Glomerular endothelial cell (primary cell): ENCODE results near the gene TRPC5OS. TPM values are rescaled to one million over a fixed set of nuclear protein-coding genes. Genes with fewer than 3 reads are reported as not detected.
A peak's percentile ranks its signal among the peaks of the same experiment; 100 is the strongest.

Experiments used
- DNase-seq: peaks from one replicate; pipeline ENCODE4 v3.0.0-alpha.2; 2011; ENCODE audit warnings: low read depth, low spot score; ENCODE audit errors: extremely low read depth
- total RNA-seq: library from RNA; depleted of rRNA; stranded (reverse); fragments of >200 nt; gene quantifications from 2 replicates; pipeline ENCODE4 v1.2.3, GENCODE V29; 2015

TRPC5OS gene
- total RNA-seq = not detected in 2 replicates

GRCh38 chrX:111875881-111876280 lies at the start of gene TRPC5OS:
Gene TRPC5OS, plus strand, starts transcription at chrX:111876181. Its CDS starts 25,669 bp downstream, at chrX:111901850.
- DNase-seq = no peak

- DNase-seq = no peak
Measured at GRCh38 chrX:111829345-111829744, 46.6 kb upstream of the TRPC5OS start.

- no peak for DNase-seq
Measured at GRCh38 chrX:111830571-111830970, 45.4 kb upstream of the TRPC5OS start.

GRCh38 chrX:111831343-111831742 lies 44.6 kb upstream of the TRPC5OS start:
- DNase-seq = no peak

GRCh38 chrX:111837197-111837596 lies 38.8 kb upstream of the TRPC5OS start:
- DNase-seq = no peak

GRCh38 chrX:111847491-111848133 lies 28.4 kb upstream of the TRPC5OS start:
- DNase-seq = no peak

- no peak for DNase-seq
Measured at GRCh38 chrX:111848541-111848940, 27.4 kb upstream of the TRPC5OS start.

GRCh38 chrX:111850975-111851374 lies 25.0 kb upstream of the TRPC5OS start:
- no peak for DNase-seq

- DNase-seq = no peak
Measured at GRCh38 chrX:111854556-111855490, 21.2 kb upstream of the TRPC5OS start.

- no peak for DNase-seq
Measured at GRCh38 chrX:111857534-111858060, 18.4 kb upstream of the TRPC5OS start.

GRCh38 chrX:111861605-111862004 lies 14.4 kb upstream of the TRPC5OS start:
- DNase-seq = no peak

GRCh38 chrX:111867236-111867635 lies 8.7 kb upstream of the TRPC5OS start:
- no peak for DNase-seq

GRCh38 chrX:111868726-111869638 lies 7.0 kb upstream of the TRPC5OS start:
- no peak for DNase-seq

- peak; percentile 1 for DNase-seq
Measured at GRCh38 chrX:111869639-111870034, 6.3 kb upstream of the TRPC5OS start.

- DNase-seq = no peak
Measured at GRCh38 chrX:111874241-111874640, 1.7 kb upstream of the TRPC5OS start.

- DNase-seq = no peak
Measured at GRCh38 chrX:111876646-111877045, 665 bp downstream of the TRPC5OS start.

- no peak for DNase-seq
Measured at GRCh38 chrX:111877681-111878080, 1.7 kb downstream of the TRPC5OS start.

GRCh38 chrX:111880735-111881134 lies 4.8 kb downstream of the TRPC5OS start:
- no peak for DNase-seq

- no peak for DNase-seq
Measured at GRCh38 chrX:111881715-111882114, 5.7 kb downstream of the TRPC5OS start.

GRCh38 chrX:111886678-111887077 lies 10.7 kb downstream of the TRPC5OS start:
- DNase-seq = no peak

- no peak for DNase-seq
Measured at GRCh38 chrX:111888600-111888999, 12.6 kb downstream of the TRPC5OS start.
